Measurements from ENCODE around the gene ZYX.

Gene ZYX

GRCh38 chr7:143437578-143437977 is 56.4 kb downstream of the ZYX start:
- peak; percentile 33 for ATAC-seq
- TF ChIP-seq CSDC2 (CRISPR knock-in tag; IDR thresholded peaks at IDR 0.05) (no peak), POU6F1 (CRISPR knock-in tag; IDR thresholded peaks at IDR 0.05; ENCODE audit: borderline replicate concordance, low read depth) (no peak), ESRRG (CRISPR knock-in tag; IDR thresholded peaks at IDR 0.05) (no peak), RARB (CRISPR knock-in tag; IDR thresholded peaks at IDR 0.05) (no peak), ARNTL (CRISPR knock-in tag; IDR thresholded peaks at IDR 0.05; ENCODE audit: borderline replicate concordance, low read depth) (no peak), TCF4 (CRISPR knock-in tag; IDR thresholded peaks at IDR 0.05; ENCODE audit: borderline replicate concordance) (no peak), ZNF8 (CRISPR knock-in tag; IDR thresholded peaks at IDR 0.05) (no peak), BACH2 (CRISPR knock-in tag; IDR thresholded peaks at IDR 0.05; ENCODE audit: borderline replicate concordance) (no peak), TSHZ2 (CRISPR knock-in tag; IDR thresholded peaks at IDR 0.05) (no peak), SNAI2 (CRISPR knock-in tag; IDR thresholded peaks at IDR 0.05) (no peak), ZC3H10 (CRISPR knock-in tag; IDR thresholded peaks at IDR 0.05) (no peak), ZFP30 (CRISPR knock-in tag; IDR thresholded peaks at IDR 0.05) (no peak), PATZ1 (CRISPR knock-in tag; IDR thresholded peaks at IDR 0.05; ENCODE audit: borderline replicate concordance) (no peak), ISL1 (CRISPR knock-in tag; IDR thresholded peaks at IDR 0.05) (no peak), CSRNP3 (CRISPR knock-in tag; IDR thresholded peaks at IDR 0.05) (no peak), ZNF565 (CRISPR knock-in tag; conservative IDR thresholded peaks at IDR 0.05; ENCODE audit: low read depth) (no peak), GLIS3 (CRISPR knock-in tag; IDR thresholded peaks at IDR 0.05) (no peak), PPARA (CRISPR knock-in tag; IDR thresholded peaks at IDR 0.05; ENCODE audit: borderline replicate concordance) (no peak), ZNF70 (CRISPR knock-in tag; IDR thresholded peaks at IDR 0.05) (no peak)

- ATAC-seq = no peak
- TF ChIP-seq OSR1 (CRISPR knock-in tag; IDR thresholded peaks at IDR 0.05) (no peak), ESRRG (CRISPR knock-in tag; IDR thresholded peaks at IDR 0.05) (no peak), SNAI2 (CRISPR knock-in tag; IDR thresholded peaks at IDR 0.05) (no peak), CSRNP3 (CRISPR knock-in tag; IDR thresholded peaks at IDR 0.05) (no peak), ZC3H10 (CRISPR knock-in tag; IDR thresholded peaks at IDR 0.05) (no peak)
Observed at GRCh38 chr7:143439866-143440265, 58.7 kb downstream of the ZYX start.

Data from SK-N-SH treated with all-trans-retinoic acid at 6 μM for 48 hours (cell line).